ENCODE results near the gene TMEM272. TPM values are rescaled to one million over a fixed set of nuclear protein-coding genes. Genes with fewer than 3 reads are reported as not detected.

The TMEM272 gene
- total RNA-seq, 6 donors from 2014 or later: 0.13 to 0.44 (median 0.17) TPM; not detected in 3

DNA sequence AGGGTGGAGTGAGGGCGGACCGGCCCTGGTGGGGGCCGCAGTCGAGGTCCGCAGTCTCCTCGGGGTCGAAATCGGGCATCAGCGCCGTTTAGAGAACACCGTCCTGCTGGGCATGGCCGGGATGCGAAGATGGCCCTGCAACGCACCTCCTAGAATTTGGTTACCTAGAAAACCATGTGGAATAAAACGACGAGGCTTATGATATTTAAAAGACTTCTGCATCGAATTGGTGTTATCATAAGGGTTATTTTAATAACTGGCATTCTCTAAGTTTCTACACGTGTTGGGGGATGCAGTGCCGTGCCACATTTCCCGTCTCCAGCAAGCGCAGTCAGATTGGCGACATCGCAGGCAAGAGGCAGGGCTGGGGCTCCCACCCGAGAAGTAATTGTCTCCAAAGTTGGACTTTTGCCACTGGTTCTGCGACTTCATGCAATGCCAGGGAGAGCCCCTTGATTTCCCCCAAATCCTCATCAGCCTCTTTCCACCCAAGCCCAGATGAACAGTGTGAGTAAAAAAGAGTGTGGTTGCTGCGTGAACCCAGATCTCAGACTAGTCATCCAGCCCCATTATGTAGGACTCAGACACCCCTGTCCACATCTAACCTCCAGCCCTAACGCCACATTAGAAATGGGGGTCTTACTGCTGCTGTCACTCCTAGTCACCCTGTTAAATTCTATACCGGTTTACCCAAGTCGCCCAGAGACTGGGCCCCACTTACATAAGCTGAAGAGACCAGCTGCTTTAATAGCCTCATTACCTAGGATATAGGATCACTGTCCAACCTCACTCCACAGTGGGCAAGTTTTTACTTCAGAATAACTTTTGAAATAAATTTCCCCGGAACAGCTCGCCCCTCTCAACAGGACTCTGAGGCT lies 40.4 kb downstream of the TMEM272 start:
- Histone ChIP-seq H3K9me3 (no peaks in the 10 kb centered on the region), H3K36me3 (no peaks in the 10 kb centered on the region), H3K27ac (peak overlapping the region; percentile 97 to 100 (median 100)), H3K27me3 (no peaks in the 10 kb centered on the region), H3K4me1 (peaks cover 32 to 45% (median 40%) of the 10 kb centered on the region in 4 donors), H3K4me3 (peak overlapping the region; percentile 59 to 78 (median 72))
- 16 to 31% methylated on average over 13 to 31 of the region's 31 CpGs for WGBS, 2 donors
- TF ChIP-seq POLR2AphosphoS5 (IDR thresholded peaks at IDR 0.05): peak in 1 of 2 donors; percentile 3
- TF ChIP-seq CTCF (IDR thresholded peaks at IDR 0.05): no peak
- ATAC-seq (ENCODE audit: low FRiP score in 2 of 2): no peak
- DNase-seq: no peak

DNA sequence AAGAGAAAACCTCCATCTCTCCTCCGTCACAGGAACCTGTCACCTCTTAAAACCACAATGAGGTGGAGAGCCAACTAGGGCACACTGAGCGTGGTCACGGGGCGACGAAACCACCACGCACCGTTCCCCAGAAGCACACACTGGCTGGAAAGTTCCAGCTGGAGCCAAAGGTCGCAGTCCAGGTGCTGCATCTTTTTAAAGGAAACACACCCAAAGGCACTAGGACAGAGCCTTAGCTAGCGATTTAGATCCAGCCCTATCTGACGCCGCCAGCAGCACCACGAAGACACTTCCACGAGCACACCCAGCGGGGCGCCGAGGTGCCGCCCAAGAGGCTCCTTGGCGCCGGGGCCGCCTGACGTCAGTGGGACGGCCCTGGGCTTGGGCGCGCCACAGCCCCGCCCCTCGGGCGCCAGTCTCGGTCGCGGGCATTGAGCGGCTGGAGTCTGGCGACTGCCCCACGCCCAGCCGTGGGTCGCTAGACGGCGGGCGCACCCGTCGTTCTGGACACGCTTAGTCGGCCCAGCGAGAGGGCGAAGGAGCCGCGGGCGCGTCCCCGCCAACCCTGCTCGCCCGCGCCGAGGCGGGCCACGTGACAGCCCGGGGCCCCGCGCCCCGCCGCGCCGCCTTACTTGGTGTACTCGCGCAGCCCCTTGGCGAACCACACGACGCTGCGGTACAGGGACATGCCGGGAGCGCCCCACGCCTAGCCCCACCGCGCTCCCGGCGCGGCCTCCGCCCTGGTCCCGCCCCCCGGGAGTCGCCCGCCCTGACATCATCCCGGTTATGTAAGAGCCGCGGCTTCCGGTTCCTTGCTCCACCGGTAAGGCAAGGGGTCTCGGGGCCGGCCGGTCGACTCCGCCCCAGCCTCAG lies 41.3 kb downstream of the TMEM272 start, which contains the start of gene DHRS12:
Gene DHRS12, minus strand, starts transcription at position 742 of the 873 bp plus-strand sequence. CDS start 4,504 bp downstream, outside the sequence.
- ATAC-seq (ENCODE audit: low FRiP score in 2 of 2): peak; percentile 94 to 96
- H3K36me3 ChIP-seq: no peaks in the 10 kb centered on the region
- peak within 1 kb of the TSS; percentile 97 to 100 (median 100) for H3K27ac ChIP-seq
- H3K4me3 ChIP-seq: peak within 1 kb of the TSS; percentile 59 to 78 (median 72)
- TF ChIP-seq POLR2AphosphoS5 (IDR thresholded peaks at IDR 0.05): peak; percentile 70 to 88
- peak; percentile 9 to 38 (median 23) for TF ChIP-seq CTCF (IDR thresholded peaks at IDR 0.05)
- peak in 1 of 4 donors; percentile 78 for TF ChIP-seq EP300 (IDR thresholded peaks at IDR 0.05)
- peak in 3 of 4 donors; percentile 88 to 99 (median 98) for TF ChIP-seq POLR2A (IDR thresholded peaks at IDR 0.05)
- H3K27me3 ChIP-seq: no peaks in the 10 kb centered on the region
- no peaks in the 10 kb centered on the region for H3K9me3 ChIP-seq
- peak; percentile 95 to 98 for DNase-seq
- peaks cover 32 to 45% (median 40%) of the 10 kb centered on the region in 4 donors for H3K4me1 ChIP-seq
- WGBS, 2 donors: 1% methylated on average over 8 to 43 of the region's 91 CpGs

DNA sequence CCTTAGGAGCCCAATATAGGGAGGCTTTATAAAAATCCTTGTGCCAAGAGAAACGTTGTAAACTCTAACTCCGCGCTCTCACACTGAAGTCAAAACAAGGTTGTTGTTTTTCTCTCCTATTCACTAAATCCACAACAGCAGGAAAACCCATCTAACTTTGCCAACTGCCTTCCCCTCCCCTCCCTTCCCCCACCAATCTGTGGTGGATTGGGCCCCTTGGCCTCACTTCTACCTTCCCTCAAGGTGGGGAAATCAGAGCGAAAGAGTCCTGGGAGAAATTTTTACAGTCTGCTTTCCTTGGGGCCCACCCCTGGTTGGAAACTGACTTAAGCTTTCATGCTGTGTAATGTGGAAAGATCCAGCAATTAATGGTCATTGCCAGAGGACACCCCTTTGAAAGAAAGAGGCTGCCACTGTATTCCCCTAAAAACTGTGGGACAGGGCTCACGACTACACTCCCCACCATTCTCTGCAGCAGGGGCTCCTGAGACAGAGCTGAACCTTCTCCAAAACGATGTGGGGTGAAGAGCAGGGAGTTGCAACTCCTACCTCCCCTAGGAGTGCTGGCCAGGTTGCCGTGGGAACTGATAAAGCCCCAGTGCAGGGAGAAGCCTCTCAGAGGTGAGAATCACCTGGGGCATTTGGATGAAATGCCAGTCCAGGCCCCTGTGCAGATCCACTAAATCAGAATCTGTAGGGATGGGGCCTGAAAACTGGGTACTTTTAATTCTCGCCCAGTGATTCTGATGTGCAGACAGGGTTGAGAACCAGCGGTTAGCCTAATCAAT lies 42.2 kb downstream of the TMEM272 start:
- H3K27ac ChIP-seq: peak overlapping the region; percentile 97 to 100 (median 100)
- DNase-seq (no peak), ATAC-seq (ENCODE audit: low FRiP score in 2 of 2) (no peak)
- no peaks in the 10 kb centered on the region for H3K9me3 ChIP-seq
- H3K27me3 ChIP-seq: no peaks in the 10 kb centered on the region
- H3K4me3 ChIP-seq: peak overlapping the region in 3 of 4 donors; percentile 59 to 78 (median 76)
- no peaks in the 10 kb centered on the region for H3K36me3 ChIP-seq
- TF ChIP-seq CTCF (IDR thresholded peaks at IDR 0.05) (no peak), POLR2A (IDR thresholded peaks at IDR 0.05) (no peak), POLR2AphosphoS5 (IDR thresholded peaks at IDR 0.05) (no peak), EP300 (IDR thresholded peaks at IDR 0.05) (no peak)
- WGBS, 2 donors: 55 to 58% methylated on average over 8 to 9 of the region's 9 CpGs
- H3K4me1 ChIP-seq: peaks cover 32 to 45% (median 40%) of the 10 kb centered on the region in 4 donors

- no peak overlapping the region for H3K4me3 ChIP-seq
- no peaks in the 10 kb centered on the region for H3K27me3 ChIP-seq
- 35 to 45% methylated on average over 7 of the region's 7 CpGs for WGBS, 2 donors
- TF ChIP-seq POLR2AphosphoS5 (IDR thresholded peaks at IDR 0.05): peak in 1 of 2 donors; percentile 6
- TF ChIP-seq EP300 (IDR thresholded peaks at IDR 0.05): no peak
- TF ChIP-seq POLR2A (IDR thresholded peaks at IDR 0.05): no peak
- TF ChIP-seq CTCF (IDR thresholded peaks at IDR 0.05): peak in 3 of 6 experiments; percentile 21 to 31 (median 27)
- H3K9me3 ChIP-seq: no peaks in the 10 kb centered on the region
- DNase-seq (peak in 1 of 2 donors; percentile 89), ATAC-seq (ENCODE audit: low FRiP score in 2 of 2) (peak in 1 of 2 donors; percentile 8)
- peak overlapping the region; percentile 66 to 100 (median 98) for H3K27ac ChIP-seq
- no peaks in the 10 kb centered on the region for H3K36me3 ChIP-seq
- H3K4me1 ChIP-seq: peaks cover 32 to 45% (median 40%) of the 10 kb centered on the region in 4 donors
Observed at GRCh38 chr13:51801631-51802099, 43.3 kb downstream of the TMEM272 start.
